HG02623 (cell line): Measurements from ENCODE around the gene ITM2C.

Source experiments
- ATAC-seq: cut with Tn5 transposase; IDR thresholded peaks from one replicate; pipeline ENCODE4 v1.9.1; 2021; ENCODE audit warnings: moderate library complexity; ENCODE audit not compliant: unreplicated experiment

Gene ITM2C

GRCh38 chr2:230849633-230850357 lies 14.9 kb upstream of the ITM2C start:
- ATAC-seq, result no peak

GRCh38 chr2:230850358-230850658 lies 14.4 kb upstream of the ITM2C start:
- no peak for ATAC-seq

- ATAC-seq, result no peak
Observed at GRCh38 chr2:230852113-230852512, 12.6 kb upstream of the ITM2C start.

- ATAC-seq, result no peak
Observed at GRCh38 chr2:230861552-230862255, 3.0 kb upstream of the ITM2C start.

- no peak for ATAC-seq
Observed at GRCh38 chr2:230862292-230862691, 2.5 kb upstream of the ITM2C start.

GRCh38 chr2:230863031-230863430 lies 1.7 kb upstream of the ITM2C start:
- ATAC-seq, result no peak

- no peak for ATAC-seq
Observed at GRCh38 chr2:230863442-230864121, 1.2 kb upstream of the ITM2C start.

GRCh38 chr2:230864122-230864604 lies 579 bp upstream of the ITM2C start:
- no peak for ATAC-seq

GRCh38 chr2:230865307-230865765 lies 594 bp downstream of the ITM2C start:
- ATAC-seq, result no peak

GRCh38 chr2:230865766-230866755 lies 1.3 kb downstream of the ITM2C start:
- no peak for ATAC-seq

- ATAC-seq, result no peak
Observed at GRCh38 chr2:230866756-230867523, 2.2 kb downstream of the ITM2C start.

GRCh38 chr2:230868161-230868946 lies 3.6 kb downstream of the ITM2C start:
- no peak for ATAC-seq

- ATAC-seq, result no peak
Observed at GRCh38 chr2:230868947-230869913, 4.5 kb downstream of the ITM2C start.

GRCh38 chr2:230869914-230870543 lies 5.3 kb downstream of the ITM2C start:
- no peak for ATAC-seq

GRCh38 chr2:230870544-230871360 lies 6.0 kb downstream of the ITM2C start:
- no peak for ATAC-seq

- ATAC-seq, result no peak
Observed at GRCh38 chr2:230871361-230872150, 6.8 kb downstream of the ITM2C start.
